Islet of Langerhans (tissue), 1 donor: ENCODE results near the gene CHPF2.

Experiments
- FAIRE-seq: peaks from one replicate; lab custom pipeline; 2011; peaks lifted over from hg19 to GRCh38; lab: Jason Lieb, UNC

Gene CHPF2

DNA sequence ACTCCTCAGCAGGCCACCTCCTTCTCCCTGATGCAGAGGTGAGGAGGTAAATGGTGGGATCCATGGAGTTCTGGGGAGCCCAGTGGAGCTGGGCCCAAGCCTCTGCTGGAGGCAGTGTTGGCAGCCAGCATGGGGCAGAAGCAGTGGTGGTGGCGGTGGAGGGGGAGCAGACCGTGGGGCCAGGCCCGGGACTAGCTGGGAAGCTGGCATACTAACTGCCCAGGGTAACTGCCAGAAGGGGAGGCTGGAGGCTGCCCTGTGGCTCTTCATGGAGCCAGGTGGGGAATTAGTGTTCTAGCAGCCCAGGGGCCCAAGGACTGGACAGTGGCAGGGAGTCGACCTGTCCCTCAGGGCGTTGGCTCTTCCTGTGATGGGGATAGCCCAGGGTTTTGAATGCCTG lies 32.3 kb downstream of the CHPF2 start:
- no peak for FAIRE-seq

DNA sequence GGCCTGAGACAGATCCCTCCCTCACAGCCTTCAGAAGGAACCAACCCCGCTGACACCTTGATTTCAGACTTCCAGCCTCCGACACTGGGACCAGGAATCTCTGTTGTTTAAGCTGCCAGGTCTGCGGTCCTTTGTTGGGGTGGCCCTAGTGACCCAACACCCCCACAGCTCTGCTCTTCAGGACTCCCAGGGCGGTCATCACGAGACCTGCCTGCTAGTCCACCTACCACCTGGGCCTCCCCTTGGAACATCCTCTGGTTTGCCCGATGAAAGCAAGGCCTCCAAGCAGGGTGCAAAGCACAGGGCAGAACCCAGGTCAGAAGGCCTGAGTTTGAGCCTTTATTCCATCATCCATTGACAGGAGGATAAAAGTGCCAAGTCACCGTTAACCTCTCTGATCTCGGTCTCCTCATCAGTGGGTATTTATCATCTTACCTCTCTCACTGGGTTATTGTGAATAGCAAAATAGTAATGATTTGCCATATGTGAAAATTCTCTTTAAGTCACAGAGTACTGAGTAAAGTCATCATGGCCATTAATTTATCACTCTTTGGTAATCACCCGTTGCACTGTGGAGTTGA lies 33.2 kb downstream of the CHPF2 start:
- FAIRE-seq: no peak

DNA sequence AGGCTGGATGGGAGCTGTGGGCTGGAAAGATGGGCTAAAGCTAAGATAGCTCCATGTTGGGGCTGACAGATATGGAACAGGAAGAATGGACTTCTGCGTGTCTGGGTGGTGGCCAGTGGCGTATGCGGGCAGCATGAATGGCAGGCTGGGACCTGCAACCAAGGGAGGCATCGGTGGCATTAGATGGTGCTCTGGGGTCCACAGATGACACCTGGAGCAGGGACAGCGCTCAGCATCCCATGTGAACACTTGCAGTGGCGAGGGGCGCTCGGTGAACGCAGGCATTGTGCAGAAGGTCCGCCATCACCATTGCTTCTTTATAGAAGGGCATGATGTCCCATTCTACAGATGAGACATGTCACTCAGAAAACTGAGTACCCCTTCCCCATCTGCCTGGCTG lies 37.2 kb downstream of the CHPF2 start:
- no peak for FAIRE-seq

DNA sequence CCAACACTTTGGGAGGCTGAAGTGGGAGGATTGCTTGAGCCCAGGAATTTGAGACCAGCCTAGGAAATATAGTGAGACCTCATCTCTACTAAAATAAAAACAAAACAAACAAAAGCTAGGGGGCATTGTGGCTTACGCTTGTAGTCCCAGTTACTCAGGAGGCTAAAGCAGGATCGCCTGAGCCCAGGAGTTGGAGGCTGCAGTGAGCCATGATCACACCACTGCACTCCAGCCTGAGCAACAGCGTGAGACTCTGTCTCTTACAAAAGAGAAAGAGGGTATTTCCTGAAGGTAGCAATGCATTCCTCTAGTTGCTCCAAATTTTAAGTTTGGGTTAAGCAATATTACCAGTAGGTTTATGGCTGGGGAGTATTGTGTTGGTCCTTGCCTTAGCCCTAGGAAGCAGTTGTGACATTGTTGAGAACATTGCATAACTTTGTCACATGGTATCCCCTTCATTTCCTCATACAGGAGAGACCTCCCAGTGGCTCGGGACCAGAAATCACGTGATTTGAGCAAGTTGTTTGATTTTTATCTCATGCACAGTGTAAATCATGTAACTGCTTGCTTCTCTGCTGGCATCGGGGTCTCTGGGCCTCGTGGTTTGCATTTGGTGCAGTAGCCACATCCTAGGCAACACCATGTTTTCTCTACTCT lies 39.5 kb downstream of the CHPF2 start:
- FAIRE-seq: no peak

DNA sequence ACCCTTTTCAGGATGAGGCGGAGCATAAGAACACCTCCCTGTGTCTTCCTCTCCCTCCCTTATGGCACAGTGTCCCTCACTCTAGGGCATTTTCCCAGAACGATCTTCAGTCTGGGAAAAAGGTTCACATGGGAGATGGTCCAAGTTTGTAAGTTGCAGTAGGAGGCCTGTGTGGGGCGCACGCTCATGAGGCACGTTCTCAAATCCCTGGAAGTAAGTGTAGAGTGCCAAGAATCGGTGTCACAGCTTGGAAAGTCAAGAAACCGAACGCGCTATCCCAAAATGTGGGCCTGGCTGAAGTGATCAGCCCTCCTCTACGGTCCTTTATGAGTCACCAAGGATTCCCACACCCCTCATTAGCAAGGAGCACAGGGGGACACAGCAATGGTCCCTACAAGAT lies 40.1 kb downstream of the CHPF2 start:
- no peak for FAIRE-seq

DNA sequence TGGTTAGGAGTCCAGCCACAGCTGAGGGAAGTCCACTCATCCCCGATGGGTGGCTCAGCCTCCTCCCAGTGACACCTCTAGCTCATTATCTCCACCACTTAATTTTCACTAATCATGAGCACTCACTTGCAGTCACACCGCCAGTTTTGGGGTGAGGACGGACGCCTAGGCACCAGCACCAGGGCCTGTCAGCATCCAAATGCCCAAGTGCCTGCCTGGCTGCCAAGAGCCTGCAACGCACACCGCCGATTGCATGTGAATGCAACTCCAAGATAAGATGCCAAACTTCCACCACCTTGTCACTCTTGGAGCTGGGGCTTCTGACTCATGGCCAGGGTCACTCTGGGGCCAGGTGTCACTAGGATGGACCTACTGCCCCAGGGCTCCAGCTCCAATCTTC lies 40.6 kb downstream of the CHPF2 start:
- no peak for FAIRE-seq

DNA sequence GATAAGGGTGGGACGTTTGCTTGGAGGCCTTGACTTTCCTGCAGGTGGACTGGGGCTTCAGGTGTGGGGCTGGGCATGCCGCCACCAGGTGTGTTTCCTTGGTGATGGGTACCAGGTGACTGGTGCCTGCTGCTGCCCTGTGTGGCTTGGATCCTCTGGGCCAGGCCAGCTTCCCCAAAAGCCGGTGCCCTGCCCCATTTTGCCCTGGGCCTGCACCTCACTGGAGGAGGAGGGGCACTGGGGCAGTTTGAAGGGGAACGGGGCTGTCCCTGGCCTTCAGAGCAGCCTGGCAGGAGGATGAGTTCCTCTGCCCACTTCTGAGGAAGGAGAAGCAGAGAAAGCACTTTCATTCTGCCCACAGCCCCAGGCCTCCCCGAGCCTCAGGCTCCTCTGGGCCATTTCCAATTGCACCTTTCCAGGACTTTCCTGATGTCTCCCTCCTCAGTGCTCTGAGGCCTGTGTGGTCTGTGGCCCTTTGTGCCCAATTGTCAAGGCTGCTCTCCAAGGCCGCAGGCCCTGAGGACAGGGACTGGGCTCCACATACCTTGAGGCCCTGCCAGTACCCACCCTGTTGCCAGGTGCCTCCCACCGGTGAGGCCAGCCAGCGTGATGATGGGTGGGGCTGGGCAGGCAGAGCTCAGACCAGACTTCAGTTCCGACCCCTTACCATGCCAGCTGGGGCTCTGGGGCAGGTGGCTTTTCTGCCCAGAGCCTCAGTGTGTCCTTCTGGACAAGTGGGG lies 41.5 kb downstream of the CHPF2 start:
- no peak for FAIRE-seq

DNA sequence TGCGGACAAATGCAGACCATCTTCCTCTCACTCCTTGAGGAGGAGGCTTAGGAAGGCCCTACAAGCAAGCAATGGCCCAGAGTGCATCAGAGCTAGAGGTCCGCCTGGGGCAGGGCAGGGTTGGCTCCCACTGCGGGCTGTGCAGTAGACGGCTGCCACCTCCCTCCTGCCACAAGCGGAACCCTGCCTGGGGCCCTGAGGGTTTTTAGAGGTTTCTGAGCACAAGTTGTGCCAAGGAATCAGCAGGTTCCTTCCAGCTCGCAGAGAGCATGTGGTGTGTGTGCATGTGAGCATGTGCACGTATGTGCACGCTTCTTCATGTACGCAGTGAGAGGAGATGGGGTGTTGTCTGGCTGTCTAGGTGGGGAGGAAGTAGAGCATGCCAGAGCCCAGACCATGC lies 42.1 kb downstream of the CHPF2 start:
- no peak for FAIRE-seq

DNA sequence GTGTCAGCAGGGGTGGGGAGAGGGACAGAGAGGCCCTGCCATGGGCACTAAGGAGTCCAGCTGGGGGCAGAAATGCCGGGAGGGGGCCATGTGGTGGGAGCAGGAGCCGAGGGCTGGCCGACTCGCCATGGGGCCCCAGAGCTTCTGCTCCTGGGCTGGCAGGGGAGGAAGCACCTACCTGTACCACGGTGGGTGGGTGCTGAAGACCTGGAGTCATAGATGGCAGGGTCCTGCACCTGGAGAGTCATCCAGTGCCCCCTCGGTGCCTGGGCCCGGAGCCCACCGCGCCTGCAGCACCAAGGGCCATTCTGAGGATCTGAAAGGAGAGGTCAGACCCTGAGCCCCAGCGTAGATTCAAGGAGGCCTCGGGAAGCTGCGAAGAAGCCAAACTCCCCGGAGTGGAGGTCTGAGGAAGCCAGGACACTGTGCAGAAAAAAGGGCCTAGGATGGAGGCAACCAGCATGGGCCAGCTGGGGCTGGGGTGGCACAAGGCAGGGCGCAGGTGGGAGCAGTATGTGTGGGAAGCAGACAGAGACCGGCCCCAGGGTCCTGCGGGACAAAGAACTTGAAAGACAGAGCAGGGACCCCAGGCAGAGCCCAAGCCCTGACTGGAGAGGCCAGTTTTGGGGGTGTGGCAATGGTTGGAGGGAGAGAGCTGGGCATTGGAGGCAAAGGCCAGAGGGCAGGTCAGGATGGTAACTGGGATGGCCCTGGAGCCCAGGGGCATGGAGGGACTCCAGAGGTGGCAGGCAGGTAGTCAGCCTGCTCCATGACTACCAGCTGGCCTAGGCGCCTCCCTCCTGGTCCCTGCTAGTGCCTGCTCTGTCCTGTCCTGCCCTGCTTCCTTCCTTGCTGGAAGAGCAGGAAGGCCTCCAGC lies 42.9 kb downstream of the CHPF2 start:
- no peak for FAIRE-seq

DNA sequence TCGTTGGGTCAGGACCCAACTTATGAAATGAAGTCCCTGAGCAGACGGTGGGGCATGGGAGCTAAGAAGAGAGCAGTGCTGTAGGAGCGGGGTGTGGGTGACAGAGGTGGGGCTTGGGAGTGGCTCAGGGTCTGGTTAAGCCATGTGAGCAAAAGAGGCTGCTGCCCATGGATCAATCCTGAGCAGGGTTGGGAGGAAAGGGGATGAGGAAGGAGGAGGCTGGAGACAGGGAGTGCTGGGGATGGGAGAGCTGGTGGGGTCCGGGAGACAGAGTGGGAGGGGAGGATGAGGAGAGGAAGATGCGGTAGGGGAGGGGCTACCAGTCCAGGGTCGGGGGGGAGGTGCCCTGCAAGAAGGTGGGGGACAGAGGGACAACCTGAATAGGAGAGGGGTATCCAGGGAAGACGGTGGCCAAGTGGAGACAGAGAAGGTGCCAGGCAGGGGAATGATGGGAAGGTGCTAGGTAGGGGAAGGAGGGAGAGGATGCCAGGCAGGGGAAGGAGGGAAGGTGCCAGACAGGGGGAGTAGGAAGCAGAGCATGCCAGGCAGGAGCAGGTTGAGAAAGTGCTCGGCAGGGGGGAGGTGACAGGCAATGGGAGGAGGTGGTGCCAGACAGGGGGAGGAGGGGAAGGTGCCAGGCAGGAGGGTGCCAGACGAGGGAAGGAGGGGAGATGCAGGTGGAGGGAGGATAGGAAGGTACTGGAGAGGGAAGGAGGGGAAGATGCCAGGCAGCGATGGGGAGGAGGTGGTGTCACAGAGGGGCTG lies 43.7 kb downstream of the CHPF2 start:
- FAIRE-seq: no peak

DNA sequence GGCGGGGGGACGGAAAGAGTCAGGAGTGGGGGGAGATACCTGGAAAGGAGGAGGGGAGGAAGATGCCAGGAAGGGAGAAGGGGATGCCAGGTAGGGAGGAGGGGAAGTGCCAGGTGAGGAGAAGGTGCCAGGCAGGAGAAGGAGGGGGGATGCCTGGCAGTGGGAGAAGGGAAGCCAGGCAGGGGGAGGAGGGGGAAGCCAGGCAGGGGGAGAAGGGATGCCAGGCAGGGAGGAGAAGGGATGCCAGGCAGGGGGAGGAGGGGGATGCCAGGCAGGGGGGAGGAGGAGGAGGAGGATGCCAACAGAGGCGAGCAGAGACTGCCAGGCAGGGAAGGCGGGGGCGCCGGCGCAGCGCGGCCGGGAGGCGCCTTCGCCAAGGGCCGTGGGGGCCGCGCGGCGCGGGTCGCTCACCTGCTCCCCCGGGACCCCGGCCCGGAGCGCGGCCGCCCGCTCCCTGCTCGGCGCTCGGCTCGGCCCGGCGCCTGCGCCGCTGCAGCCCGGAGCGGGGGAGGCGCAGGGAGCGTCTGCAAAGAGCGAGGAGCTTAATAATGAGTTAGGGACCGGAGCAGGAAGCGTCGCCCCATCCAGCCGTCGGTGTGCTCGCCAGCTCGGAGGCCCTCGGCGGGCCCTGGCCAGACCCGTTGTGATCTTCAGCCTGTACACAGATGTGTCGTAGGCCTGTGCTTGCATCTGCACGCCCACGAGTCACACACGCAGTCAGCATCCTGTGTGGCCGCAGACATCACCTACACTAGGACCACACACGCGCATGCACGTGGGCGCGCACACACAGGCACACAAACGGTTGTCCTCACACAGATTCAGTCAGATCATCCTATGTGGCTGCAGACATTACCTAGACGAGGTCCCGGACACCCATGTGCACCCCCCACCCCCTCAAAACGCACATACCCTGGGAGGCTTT lies 44.6 kb downstream of the CHPF2 start:
- FAIRE-seq: no peak

DNA sequence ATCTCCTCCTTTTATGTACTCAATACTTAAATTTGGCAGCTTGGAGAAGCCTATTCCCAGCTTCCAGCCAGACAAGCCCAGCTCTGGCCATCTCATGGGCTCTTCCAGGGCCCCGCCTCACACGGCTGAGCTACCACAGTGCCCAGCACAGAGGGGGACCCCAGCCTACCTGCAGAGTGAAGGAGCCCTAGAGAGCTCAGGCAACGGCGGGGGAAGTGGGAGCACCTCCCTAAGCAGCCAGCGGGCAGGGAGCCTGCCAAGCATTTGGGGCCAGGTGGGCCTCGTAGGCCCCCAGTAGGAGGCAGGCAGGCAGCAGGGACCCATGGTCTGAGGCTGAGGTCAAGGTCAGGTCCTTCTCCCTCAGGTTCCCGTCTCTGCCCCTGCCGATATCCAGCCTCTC lies 45.3 kb downstream of the CHPF2 start:
- no peak for FAIRE-seq

DNA sequence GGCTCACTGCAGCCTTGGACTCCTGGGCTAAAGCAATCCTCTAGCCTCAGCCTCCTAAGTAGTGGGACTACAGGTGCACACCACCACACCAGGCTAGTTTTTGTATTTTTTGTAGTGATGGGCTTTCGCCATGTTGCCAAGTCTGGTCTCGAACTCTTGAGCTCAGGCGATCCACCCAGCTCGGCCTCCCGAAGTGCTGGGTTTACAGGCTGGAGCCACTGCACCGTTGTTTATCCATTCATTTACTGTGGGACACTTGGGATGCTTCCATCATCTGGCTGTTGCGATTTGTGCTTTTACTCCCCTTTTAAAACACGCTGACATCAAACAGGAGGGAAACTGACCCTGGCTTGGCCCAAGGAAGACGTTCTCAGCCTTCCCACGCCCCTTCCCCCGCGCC lies 46.7 kb downstream of the CHPF2 start:
- no peak for FAIRE-seq

DNA sequence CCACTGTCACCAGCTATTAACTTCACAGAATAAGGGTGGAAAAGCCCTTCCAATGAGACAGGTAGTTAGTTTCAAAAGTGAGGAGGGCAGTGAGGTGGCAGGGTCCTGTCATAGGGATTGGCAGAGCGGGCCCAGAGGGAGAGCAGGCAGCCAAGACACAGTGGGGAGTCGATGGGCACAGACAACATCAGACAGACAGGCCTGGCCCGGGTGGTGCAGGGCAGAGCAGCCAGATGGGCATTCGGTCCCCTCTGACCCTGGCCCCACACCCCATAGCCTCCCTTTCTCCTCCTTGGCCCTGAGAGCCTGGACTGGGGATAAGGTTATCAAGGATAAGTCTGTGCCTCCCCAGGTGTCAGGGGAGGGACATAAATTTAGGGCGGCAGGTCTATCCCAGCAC lies 47.6 kb downstream of the CHPF2 start:
- FAIRE-seq: no peak

DNA sequence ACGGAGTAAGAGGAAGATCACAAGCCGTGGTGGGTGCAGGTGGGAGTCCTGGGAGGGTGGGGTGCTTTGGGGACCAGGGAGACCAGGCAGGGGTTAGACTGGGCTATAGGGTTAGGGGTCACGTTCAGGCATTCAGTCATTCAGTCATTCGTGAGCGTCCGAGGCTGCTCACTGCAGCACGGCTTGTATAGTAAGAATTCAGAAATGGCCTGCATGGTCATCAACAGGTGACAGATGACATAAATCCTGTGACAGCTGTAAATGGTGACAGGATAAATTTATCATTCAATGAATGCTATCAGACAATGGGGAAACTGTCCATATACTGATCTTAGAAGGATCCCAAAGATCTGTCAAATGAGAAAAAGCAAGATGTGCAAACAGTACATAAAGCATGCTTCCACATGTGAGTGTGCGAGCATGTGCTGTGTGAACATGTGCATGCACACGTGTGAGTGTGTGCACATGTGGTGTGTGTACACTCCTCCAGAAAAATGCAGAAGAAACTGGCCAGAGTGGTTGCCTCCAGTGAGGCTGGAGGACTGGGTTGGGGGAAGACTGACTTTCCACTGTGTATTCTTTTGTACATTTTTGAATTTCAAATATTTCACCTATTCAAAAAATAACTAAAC lies 48.2 kb downstream of the CHPF2 start:
- no peak for FAIRE-seq

DNA sequence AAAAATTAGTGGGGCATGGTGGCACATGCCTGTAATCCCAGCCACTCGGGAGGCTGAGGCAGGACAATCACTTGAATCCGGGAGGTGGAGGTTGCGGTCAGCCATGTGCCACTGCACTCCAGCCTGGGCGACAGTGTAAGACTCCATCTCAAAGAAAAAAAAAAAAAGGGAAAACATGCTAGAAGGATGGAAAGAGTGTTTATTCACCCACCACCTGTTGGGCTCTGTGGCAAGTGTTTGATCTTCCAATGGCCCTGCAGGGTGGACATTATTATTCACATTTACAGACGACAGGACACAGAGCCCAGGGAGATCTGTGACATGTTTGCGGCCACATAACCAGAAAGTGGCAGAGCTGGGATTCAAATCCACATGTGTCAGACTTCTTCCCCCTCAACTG lies 49.4 kb downstream of the CHPF2 start:
- no peak for FAIRE-seq

DNA sequence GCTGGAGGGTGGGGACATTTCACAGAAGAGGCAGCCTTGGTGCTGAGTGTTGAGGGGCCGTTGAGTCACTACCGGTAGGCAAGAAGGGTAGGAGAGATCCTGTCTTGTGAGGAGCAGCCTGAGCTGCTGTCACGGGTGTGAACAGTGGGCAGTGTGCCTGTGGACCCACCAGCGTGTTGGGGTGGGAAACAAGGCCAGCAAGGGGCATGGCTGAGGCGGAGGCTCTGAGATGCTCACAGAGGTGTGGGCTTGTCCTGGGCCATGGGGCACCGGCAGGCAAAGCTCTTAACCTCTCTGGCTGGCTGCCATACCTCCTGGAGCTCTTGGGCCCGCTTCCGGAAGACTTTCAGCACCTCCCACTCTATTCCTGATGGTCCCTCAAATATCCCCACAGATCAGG lies 49.8 kb downstream of the CHPF2 start:
- FAIRE-seq: no peak

DNA sequence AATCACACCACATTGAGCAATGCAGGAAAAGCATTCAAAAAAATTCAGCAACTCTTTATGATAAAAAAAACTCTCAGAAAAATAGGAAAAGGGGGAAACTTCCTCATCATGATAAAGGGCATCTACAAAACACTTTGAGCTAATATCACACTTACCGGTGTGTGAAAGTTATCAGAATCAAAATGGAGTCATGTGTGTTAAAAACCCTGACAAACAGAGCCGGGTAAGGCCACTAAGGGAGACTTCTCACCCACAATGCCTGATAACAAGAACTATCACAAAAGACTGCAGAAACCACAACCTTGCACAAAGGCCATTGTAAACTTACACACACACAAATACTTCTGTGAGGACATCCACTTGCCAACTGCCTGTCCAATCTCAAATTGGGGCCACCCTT lies 51.0 kb downstream of the CHPF2 start:
- no peak for FAIRE-seq

DNA sequence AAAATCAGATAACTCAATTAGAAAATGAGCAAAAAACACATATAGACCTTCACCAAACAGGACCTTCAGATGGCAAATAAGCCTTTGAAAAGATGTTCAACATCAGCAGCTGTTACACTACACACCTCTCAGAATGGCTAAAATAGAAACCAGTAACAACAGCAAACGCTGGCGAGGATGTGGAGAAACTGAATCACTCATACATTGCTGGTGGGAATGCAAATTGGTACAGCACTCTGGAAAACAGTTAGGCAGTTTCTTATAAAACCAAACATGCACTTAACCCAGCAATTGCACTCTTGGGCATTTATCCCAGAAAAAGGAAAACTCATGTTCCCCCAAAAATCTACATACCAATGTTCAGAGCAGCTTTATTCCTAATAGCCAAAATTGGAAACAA lies 53.9 kb downstream of the CHPF2 start:
- no peak for FAIRE-seq
